Stimulated activated CD4-positive, alpha-beta T cell treated with anti-CD3 and anti-CD28 coated beads, Interleukin-1b, Interleukin-23, amount 100 ng/mL, for 48 hours (primary cell): ENCODE results near the gene ZDHHC14.
"Not testable (repeated sequence)": the region's sequence is repeated elsewhere in the genome, so short reads cannot be mapped to it uniquely, and the experiment has no call there.

Source experiments
- DNase-seq: peaks from one replicate; pipeline ENCODE4 v3.0.0-alpha.2; 2020

The ZDHHC14 gene

GRCh38 chr6:157557559-157557958 lies 176.6 kb downstream of the ZDHHC14 start:
- no peak for DNase-seq

- DNase-seq: no peak
Observed at GRCh38 chr6:157558049-157558448, 177.1 kb downstream of the ZDHHC14 start.

GRCh38 chr6:157558487-157559200 lies 177.7 kb downstream of the ZDHHC14 start:
- DNase-seq: no peak

GRCh38 chr6:157559201-157559756 lies 178.3 kb downstream of the ZDHHC14 start:
- DNase-seq: no peak

GRCh38 chr6:157560063-157560462 lies 179.1 kb downstream of the ZDHHC14 start:
- not testable (repeated sequence) for DNase-seq

GRCh38 chr6:157560691-157561413 lies 179.9 kb downstream of the ZDHHC14 start:
- no peak for DNase-seq

- DNase-seq: no peak
Observed at GRCh38 chr6:157561414-157561790, 180.4 kb downstream of the ZDHHC14 start.

GRCh38 chr6:157561929-157562810 lies 181.2 kb downstream of the ZDHHC14 start:
- DNase-seq: no peak

GRCh38 chr6:157562997-157563396 lies 182.0 kb downstream of the ZDHHC14 start:
- no peak for DNase-seq

- DNase-seq: no peak
Observed at GRCh38 chr6:157563611-157564284, 182.8 kb downstream of the ZDHHC14 start.

GRCh38 chr6:157568702-157569101 lies 187.7 kb downstream of the ZDHHC14 start:
- DNase-seq: no peak

- DNase-seq: no peak
Observed at GRCh38 chr6:157569543-157569942, 188.6 kb downstream of the ZDHHC14 start.

GRCh38 chr6:157570104-157570503 lies 189.1 kb downstream of the ZDHHC14 start:
- DNase-seq: no peak

GRCh38 chr6:157570752-157571151 lies 189.8 kb downstream of the ZDHHC14 start:
- DNase-seq: no peak

GRCh38 chr6:157571269-157571668 lies 190.3 kb downstream of the ZDHHC14 start:
- no peak for DNase-seq

- DNase-seq: no peak
Observed at GRCh38 chr6:157571950-157572349, 191.0 kb downstream of the ZDHHC14 start.

- DNase-seq: no peak
Observed at GRCh38 chr6:157574851-157575424, 193.9 kb downstream of the ZDHHC14 start.

GRCh38 chr6:157575436-157576145 lies 194.6 kb downstream of the ZDHHC14 start:
- no peak for DNase-seq

GRCh38 chr6:157576991-157577390 lies 196.0 kb downstream of the ZDHHC14 start:
- DNase-seq: not testable (repeated sequence)

- DNase-seq: not testable (repeated sequence)
Observed at GRCh38 chr6:157578527-157578926, 197.5 kb downstream of the ZDHHC14 start.

GRCh38 chr6:157579467-157580031 lies 198.6 kb downstream of the ZDHHC14 start:
- no peak for DNase-seq
